Keratinocyte (primary cell): ENCODE data around the gene LSM14B. TPM values are rescaled to one million over a fixed set of nuclear protein-coding genes. Genes with fewer than 3 reads are reported as not detected.

Experiments used
- DNase-seq: peaks from one replicate; pipeline ENCODE4 v3.0.0-alpha.2; 2011; ENCODE audit warnings: low read depth, missing footprints, low spot score
- FAIRE-seq: peaks from 2 replicates; lab custom pipeline; 2011; peaks lifted over from hg19 to GRCh38; lab: Jason Lieb, UNC
- H2AFZ ChIP-seq: 2 replicates; pipeline ENCODE4 v1.6.0; 2012; ENCODE audit warnings: low read length, control low read depth, inconsistent platforms; ENCODE audit not compliant: control insufficient read depth
- H3K27ac ChIP-seq: 2 replicates; pipeline ENCODE4 v1.5.1; 2011; ENCODE audit warnings: low read length; ENCODE audit not compliant: control insufficient read depth, insufficient read depth
- H3K27me3 ChIP-seq: 3 replicates; pipeline ENCODE4 v1.6.0; 2011; ENCODE audit warnings: low read length; ENCODE audit not compliant: control insufficient read depth, insufficient read depth; ENCODE audit errors: extremely low read depth
- H3K36me3 ChIP-seq, 2 experiments: 2 replicates in 1 of 2; 3 replicates in 1 of 2; pipeline ENCODE4 v1.5.1; 2011; ENCODE audit warnings: low read length in 2 of 2, mild to moderate bottlenecking in 1 of 2; ENCODE audit not compliant: control insufficient read depth in 2 of 2, insufficient read depth in 2 of 2; ENCODE audit errors: extremely low read depth in 1 of 2
- H3K4me1 ChIP-seq: 3 replicates; pipeline ENCODE4 v1.5.1; 2011; ENCODE audit warnings: low read length; ENCODE audit not compliant: control insufficient read depth, insufficient read depth; ENCODE audit errors: extremely low read depth
- H3K4me2 ChIP-seq: 3 replicates; pipeline ENCODE4 v1.6.0; 2011; ENCODE audit warnings: low read depth, low read length; ENCODE audit not compliant: control insufficient read depth, insufficient read depth; ENCODE audit errors: extremely low read depth
- H3K4me3 ChIP-seq, 3 experiments: fragments of 200-600 bp in 1 of 3; sonication (generic) in 1 of 3; 2 replicates in 2 of 3; 3 replicates in 1 of 3; pipeline ENCODE4 v1.5.1; 2011 to 2016; ENCODE audit warnings: low read length in 3 of 3, mild to moderate bottlenecking in 3 of 3, control low read depth in 2 of 3, inconsistent platforms in 1 of 3, low read depth in 1 of 3, mixed read lengths in 1 of 3, mixed run types in 1 of 3, moderate library complexity in 1 of 3; ENCODE audit not compliant: control insufficient read depth in 2 of 3, insufficient read depth in 2 of 3; ENCODE audit errors: extremely low read depth in 1 of 3
- H3K79me2 ChIP-seq: 2 replicates; pipeline ENCODE4 v1.6.0; 2012; ENCODE audit warnings: low read length; ENCODE audit not compliant: control insufficient read depth, insufficient read depth
- H3K9ac ChIP-seq: 3 replicates; pipeline ENCODE4 v1.6.0; 2011; ENCODE audit warnings: low read length; ENCODE audit not compliant: control insufficient read depth, insufficient read depth; ENCODE audit errors: extremely low read depth
- H3K9me1 ChIP-seq: 3 replicates; pipeline ENCODE4 v1.6.0; 2011; ENCODE audit warnings: low read length; ENCODE audit not compliant: control insufficient read depth, insufficient read depth; ENCODE audit errors: extremely low read depth
- H3K9me3 ChIP-seq: 2 replicates; pipeline ENCODE4 v1.5.1; 2012; ENCODE audit warnings: low read depth, low read length; ENCODE audit not compliant: control insufficient read depth
- H4K20me1 ChIP-seq: 3 replicates; pipeline ENCODE4 v1.6.0; 2011; ENCODE audit warnings: low read length; ENCODE audit not compliant: control insufficient read depth, insufficient read depth; ENCODE audit errors: extremely low read depth
- CTCF ChIP-seq, 3 experiments: IDR thresholded peaks in 1 of 3; conservative IDR thresholded peaks in 1 of 3; optimal IDR thresholded peaks in 1 of 3; 2 replicates in 2 of 3; 3 replicates in 1 of 3; pipeline versions ENCODE3 to v1.5.1; 2011; ENCODE audit warnings: low read length in 3 of 3, mild to moderate bottlenecking in 3 of 3, moderate library complexity in 2 of 3, control low read depth in 1 of 3, inconsistent platforms in 1 of 3; ENCODE audit not compliant: insufficient read depth in 2 of 3; ENCODE audit errors: extremely low read depth in 1 of 3
- EZH2 ChIP-seq: IDR thresholded peaks from one replicate; pipeline ENCODE4 v1.6.1; 2012; ENCODE audit warnings: inconsistent platforms, mild to moderate bottlenecking, low read length, moderate library complexity
- dilution Hi-C: fragments of 300-500 bp; cut with MboI; formaldehyde crosslinking; loops from one replicate; pipeline ENCODE4 v1.7.0; 2020; ENCODE audit warnings: low sequenced_read_pairs; ENCODE audit not compliant: extremely low pct_ligation_motif_present
- polyA plus RNA-seq, 5 experiments: library from polyadenylated mRNA; depleted of rRNA in 3 of 5; stranded (reverse) in 3 of 5; stranded (forward) in 1 of 5; unstranded in 1 of 5; fragments of >200 nt; gene quantifications; 1 replicate in 1 of 5; 2 replicates in 3 of 5; 3 replicates in 1 of 5; pipeline versions ENCODE4 v1.2.1 to v1.2.3, GENCODE V29; 2011 to 2012; ENCODE audit warnings: missing spikeins in 2 of 5, low read depth in 1 of 5, low replicate concordance in 1 of 5

The LSM14B gene
- polyA plus RNA-seq, 1 donor (not counting 4 experiments of a cell fraction or from before 2014, with no cell fraction given), result 21.7 TPM

GRCh38 chr20:62157387-62158087, 35.3 kb downstream of the LSM14B start:
- Histone ChIP-seq H3K4me3 (no peak overlapping the region), H2AFZ (no peak overlapping the region), H3K4me2 (no peak overlapping the region), H3K36me3 (peaks cover 8 to 13% of the 10 kb centered on the region in 2 experiments), H4K20me1 (peaks cover 20% of the 10 kb centered on the region), H3K9me1 (peaks cover 5% of the 10 kb centered on the region), H3K27me3 (no peaks in the 10 kb centered on the region), H3K9me3 (no peaks in the 10 kb centered on the region), H3K9ac (no peak overlapping the region), H3K79me2 (peaks cover 34% of the 10 kb centered on the region), H3K27ac (no peak overlapping the region), H3K4me1 (peaks cover 37% of the 10 kb centered on the region)
- TF ChIP-seq EZH2 (no peak), CTCF (optimal IDR thresholded peaks at IDR 0.05 in 1 of 3, IDR thresholded peaks at IDR 0.05 in 1 of 3, conservative IDR thresholded peaks at IDR 0.05 in 1 of 3; ENCODE audit: extremely low read depth in 1 of 3, insufficient read depth in 2 of 3, low read length in 3 of 3) (no peak)
- DNase-seq (no peak), FAIRE-seq (no peak)
- dilution Hi-C loops, result no loop called here

- H3K9ac ChIP-seq, result no peak overlapping the region
- H3K79me2 ChIP-seq, result peaks cover 32% of the 10 kb centered on the region
- TF ChIP-seq EZH2 (no peak), CTCF (optimal IDR thresholded peaks at IDR 0.05 in 1 of 3, IDR thresholded peaks at IDR 0.05 in 1 of 3, conservative IDR thresholded peaks at IDR 0.05 in 1 of 3; ENCODE audit: extremely low read depth in 1 of 3, insufficient read depth in 2 of 3, low read length in 3 of 3) (no peak)
- DNase-seq, result no peak
- H3K4me2 ChIP-seq, result no peak overlapping the region
- H2AFZ ChIP-seq, result no peak overlapping the region
- peaks cover 8 to 13% of the 10 kb centered on the region in 2 experiments for H3K36me3 ChIP-seq
- peaks cover 5% of the 10 kb centered on the region for H3K9me1 ChIP-seq
- peaks cover 37% of the 10 kb centered on the region for H3K4me1 ChIP-seq
- peaks cover 20% of the 10 kb centered on the region for H4K20me1 ChIP-seq
- no peaks in the 10 kb centered on the region for H3K27me3 ChIP-seq
- dilution Hi-C loops, result no loop called here
- no peak overlapping the region for H3K27ac ChIP-seq
- no peaks in the 10 kb centered on the region for H3K9me3 ChIP-seq
- no peak for FAIRE-seq
- no peak overlapping the region for H3K4me3 ChIP-seq
These were observed 35.8 kb downstream of the LSM14B start for GRCh38 chr20:62158088-62158400.
